BJ (cell line): ENCODE measurements around the gene PLSCR4. TPM values are rescaled to one million over a fixed set of nuclear protein-coding genes. Genes with fewer than 3 reads are reported as not detected.

Experiments used
- CTCF ChIA-PET: fragments of 350-600 bp; formaldehyde crosslinking; extraction: SDS; loops from one replicate; lab custom pipeline; 2021; ENCODE audit warnings: antibody characterized with exemption, inconsistent platforms; lab: Yijun Ruan, JAX
- POLR2A ChIA-PET: fragments of 300-600 bp; sonication (Branson Sonifier 250); formaldehyde crosslinking; extraction: SDS; loops from one replicate; lab custom pipeline; 2021; ENCODE audit warnings: antibody characterized with exemption; lab: Charles Lee
- DNase-seq: peaks from one replicate; pipeline ENCODE4 v3.0.0-alpha.2; 2011; ENCODE audit warnings: low read depth
- H3K27me3 ChIP-seq: 2 replicates; pipeline ENCODE4 v1.6.0; 2011; ENCODE audit warnings: low read length; ENCODE audit not compliant: control insufficient read depth, insufficient read depth
- H3K36me3 ChIP-seq: 2 replicates; pipeline ENCODE4 v1.5.1; 2011; ENCODE audit warnings: low read length; ENCODE audit not compliant: control insufficient read depth, insufficient read depth
- H3K4me3 ChIP-seq: 2 replicates; pipeline ENCODE4 v1.5.1; 2011; ENCODE audit warnings: low read depth, mild to moderate bottlenecking, control low read depth, low read length
- polyA plus RNA-seq: library from polyadenylated mRNA; depleted of rRNA; stranded (reverse); fragments of >200 nt; gene quantifications from 2 replicates; pipeline ENCODE4 v1.2.3, GENCODE V29; 2011
- TF ChIP-seq, protein P1 (sequence below): IDR thresholded peaks from 2 replicates; pipeline ENCODE4 v1.5.1; 2011; ENCODE audit warnings: low read depth, mild to moderate bottlenecking, control low read depth, inconsistent platforms, low read length, moderate library complexity; ENCODE audit not compliant: insufficient read depth

The PLSCR4 gene
- polyA plus RNA-seq, 1 experiment, result 28.4 TPM

DNA sequence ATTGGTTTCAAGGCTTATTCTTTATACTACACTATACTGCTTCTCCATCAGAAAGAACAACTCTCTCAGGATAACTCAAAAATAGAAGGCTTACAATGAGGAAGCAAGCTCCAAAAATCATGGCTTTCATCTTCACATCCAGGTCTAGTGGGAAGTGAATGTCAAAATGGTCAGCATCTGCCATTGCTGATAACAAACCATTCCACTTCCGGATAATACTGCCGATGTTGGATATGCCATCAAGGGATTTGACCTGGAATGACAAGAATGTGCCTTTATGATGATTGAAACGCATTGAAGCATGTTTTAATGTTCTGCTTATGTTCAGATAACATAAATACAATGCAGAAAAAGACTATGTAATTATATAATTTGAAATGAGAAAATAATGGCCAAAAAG lies 55.9 kb downstream of the PLSCR4 start:
- no peak for DNase-seq
- Histone ChIP-seq H3K4me3 (no peak overlapping the region), H3K27me3 (no peaks in the 10 kb centered on the region), H3K36me3 (peaks cover 4% of the 10 kb centered on the region)
- ChIA-PET POLR2A (no interaction called here), CTCF (interaction anchor here (3.2 kb wide), 1 partner anchor 132 kb away, joined by 14 read pairs; no protein-coding TSS in a partner anchor)
- TF ChIP-seq, protein P1, sequence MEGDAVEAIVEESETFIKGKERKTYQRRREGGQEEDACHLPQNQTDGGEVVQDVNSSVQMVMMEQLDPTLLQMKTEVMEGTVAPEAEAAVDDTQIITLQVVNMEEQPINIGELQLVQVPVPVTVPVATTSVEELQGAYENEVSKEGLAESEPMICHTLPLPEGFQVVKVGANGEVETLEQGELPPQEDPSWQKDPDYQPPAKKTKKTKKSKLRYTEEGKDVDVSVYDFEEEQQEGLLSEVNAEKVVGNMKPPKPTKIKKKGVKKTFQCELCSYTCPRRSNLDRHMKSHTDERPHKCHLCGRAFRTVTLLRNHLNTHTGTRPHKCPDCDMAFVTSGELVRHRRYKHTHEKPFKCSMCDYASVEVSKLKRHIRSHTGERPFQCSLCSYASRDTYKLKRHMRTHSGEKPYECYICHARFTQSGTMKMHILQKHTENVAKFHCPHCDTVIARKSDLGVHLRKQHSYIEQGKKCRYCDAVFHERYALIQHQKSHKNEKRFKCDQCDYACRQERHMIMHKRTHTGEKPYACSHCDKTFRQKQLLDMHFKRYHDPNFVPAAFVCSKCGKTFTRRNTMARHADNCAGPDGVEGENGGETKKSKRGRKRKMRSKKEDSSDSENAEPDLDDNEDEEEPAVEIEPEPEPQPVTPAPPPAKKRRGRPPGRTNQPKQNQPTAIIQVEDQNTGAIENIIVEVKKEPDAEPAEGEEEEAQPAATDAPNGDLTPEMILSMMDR, result no peak

DNA sequence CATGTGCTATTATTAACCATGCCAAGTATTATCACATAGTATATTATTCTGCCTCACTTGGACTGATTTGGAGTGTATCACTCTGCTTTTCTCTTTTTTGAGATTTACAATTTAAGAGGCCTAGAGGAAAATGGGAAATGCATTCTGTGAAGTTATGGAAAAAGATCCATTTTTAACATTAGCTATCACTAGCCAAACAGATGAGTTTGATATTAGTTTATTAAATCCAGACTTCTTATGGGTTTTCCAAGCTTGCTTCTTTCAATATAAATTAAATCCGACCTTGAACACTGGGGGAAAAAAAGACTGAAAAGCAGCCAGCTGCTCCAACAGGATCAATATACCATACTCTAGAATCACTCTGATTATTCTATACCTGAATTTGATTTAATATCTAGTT lies 59.9 kb downstream of the PLSCR4 start:
- Histone ChIP-seq H3K27me3 (no peaks in the 10 kb centered on the region), H3K4me3 (no peak overlapping the region), H3K36me3 (peaks cover 4% of the 10 kb centered on the region)
- TF ChIP-seq, protein P1, result no peak
- ChIA-PET CTCF (interaction anchor here (1.0 to 5.1 kb wide), 9 partner anchors 18 to 389 kb away, joined by 3 to 133 read pairs (median 5); no protein-coding TSS in a partner anchor), POLR2A (interaction anchor here (0.7 kb wide), 1 partner anchor 139 kb away, joined by 3 read pairs; no protein-coding TSS in a partner anchor)
- DNase-seq, result no peak

DNA sequence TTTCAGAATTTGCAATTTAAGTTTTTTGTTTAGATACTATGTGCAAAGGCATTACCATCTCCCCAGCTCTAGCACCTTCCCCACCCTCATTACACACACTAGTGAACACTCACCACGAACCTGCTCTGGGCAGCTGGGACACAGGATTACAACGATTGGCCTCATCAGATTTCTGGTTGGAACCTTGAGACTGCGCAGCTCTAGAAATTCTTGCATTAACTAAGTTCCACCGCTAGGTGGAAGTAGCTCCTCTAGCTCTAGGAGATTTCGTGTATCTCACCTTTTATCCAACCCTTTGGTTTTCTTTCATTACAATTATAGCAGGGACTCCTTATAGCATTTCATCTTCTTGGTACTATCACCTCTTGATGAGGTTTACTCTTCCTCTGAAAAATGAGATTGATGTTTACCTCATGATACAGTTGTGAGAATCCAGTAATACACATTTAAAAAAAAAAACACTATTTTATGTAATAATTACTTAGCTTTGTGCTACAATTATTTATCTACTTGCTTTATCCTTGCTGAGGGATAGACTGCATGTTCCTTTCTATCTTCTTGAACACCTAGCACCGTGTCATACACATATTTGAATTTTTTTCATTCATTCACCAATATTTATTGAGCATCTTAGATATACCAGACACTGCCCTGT lies 61.3 kb downstream of the PLSCR4 start:
- H3K4me3 ChIP-seq, result no peak overlapping the region
- H3K27me3 ChIP-seq, result no peaks in the 10 kb centered on the region
- POLR2A ChIA-PET, result interaction anchor here (1.1 kb wide), 1 partner anchor 137 kb away, joined by 5 read pairs; no protein-coding TSS in a partner anchor
- TF ChIP-seq, protein P1, result peak; percentile 76
- H3K36me3 ChIP-seq, result no peaks in the 10 kb centered on the region
- DNase-seq, result no peak
- CTCF ChIA-PET, result interaction anchor here (0.7 to 5.1 kb wide), 34 partner anchors 8 to 414 kb away, joined by 3 to 133 read pairs (median 4); partner anchors contain the start of gene PLOD2

DNA sequence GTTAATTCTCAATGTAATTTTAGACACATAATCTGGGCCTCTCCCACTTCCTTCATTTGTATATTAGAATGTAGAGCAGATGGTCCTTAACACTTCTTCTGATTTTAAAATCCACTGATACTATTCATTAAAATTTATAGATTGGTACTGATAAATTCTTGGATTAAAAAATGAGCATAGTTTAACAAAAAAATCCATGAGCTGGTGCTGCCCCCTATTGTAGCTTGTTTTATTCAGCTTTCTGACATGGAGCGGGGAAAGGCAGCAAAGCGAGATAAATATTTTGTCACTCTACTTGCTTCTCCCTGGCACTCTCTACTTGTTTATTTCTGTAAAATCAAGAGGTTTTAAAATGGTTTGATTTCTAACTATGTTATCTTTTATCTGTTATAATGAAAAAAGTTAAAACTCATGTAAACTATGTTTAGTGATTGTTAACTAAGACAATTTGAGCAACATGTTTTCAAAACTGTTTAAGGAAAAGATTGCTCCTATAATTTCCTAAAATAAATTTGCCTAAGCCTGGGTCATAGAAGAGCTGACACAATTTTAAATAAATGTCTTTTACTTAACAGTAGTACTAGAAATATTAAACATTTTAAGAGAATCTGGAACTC lies 63.5 kb downstream of the PLSCR4 start:
- CTCF ChIA-PET, result interaction anchor here (0.6 to 5.1 kb wide), 16 partner anchors 10 to 412 kb away, joined by 3 to 133 read pairs (median 8); no protein-coding TSS in a partner anchor
- Histone ChIP-seq H3K36me3 (no peaks in the 10 kb centered on the region), H3K27me3 (no peaks in the 10 kb centered on the region), H3K4me3 (no peak overlapping the region)
- POLR2A ChIA-PET, result no interaction called here
- TF ChIP-seq, protein P1, result peak; percentile 63
- DNase-seq, result no peak

DNA sequence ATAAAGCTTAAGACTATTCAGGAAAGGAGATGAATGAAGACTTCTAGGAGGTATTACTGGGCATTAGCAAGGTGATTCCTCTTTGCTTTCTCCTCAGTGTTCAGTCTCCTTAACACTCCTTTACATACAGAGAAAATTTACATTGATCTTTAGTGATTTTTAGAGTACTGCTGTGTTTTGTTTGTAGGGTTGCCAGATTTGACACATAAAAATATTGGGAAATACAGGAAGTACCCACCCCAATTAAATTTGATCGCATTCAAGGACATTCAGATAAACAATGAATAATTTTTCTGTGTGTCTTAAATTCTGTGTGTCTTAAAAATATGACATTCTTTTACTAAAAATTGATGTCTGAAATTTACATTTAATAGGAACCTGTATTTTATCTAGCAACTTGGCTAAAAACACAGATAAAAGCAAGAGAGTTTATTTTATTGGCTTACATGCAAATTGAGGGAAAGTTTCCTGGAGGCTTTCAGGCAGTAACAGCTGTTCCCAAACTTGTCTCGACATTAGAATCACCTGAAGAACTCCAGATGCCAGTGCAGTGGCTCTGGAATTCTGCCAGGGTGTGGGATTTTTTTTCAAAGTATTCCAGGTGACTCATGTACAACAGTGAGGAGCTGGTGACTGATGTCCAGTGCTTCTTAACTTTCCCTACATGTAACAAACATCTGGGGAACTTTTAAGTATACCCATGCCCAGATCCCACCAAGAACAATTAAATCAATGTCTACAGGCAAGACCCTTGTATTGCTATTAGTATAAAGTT lies 66.5 kb downstream of the PLSCR4 start:
- no peak overlapping the region for H3K4me3 ChIP-seq
- CTCF ChIA-PET, result interaction anchor here (0.6 to 1.4 kb wide), 3 partner anchors 12 to 143 kb away, joined by 3 to 8 read pairs (median 5); no protein-coding TSS in a partner anchor
- DNase-seq, result no peak
- POLR2A ChIA-PET, result no interaction called here
- H3K27me3 ChIP-seq, result no peaks in the 10 kb centered on the region
- TF ChIP-seq, protein P1, result no peak
- no peaks in the 10 kb centered on the region for H3K36me3 ChIP-seq
